Osteocyte (in vitro differentiated cells): ENCODE measurements around the gene GALNT17. TPM values are rescaled to one million over a fixed set of nuclear protein-coding genes. Genes with fewer than 3 reads are reported as not detected.

Experiments
- DNase-seq: peaks from one replicate; pipeline ENCODE4 v3.0.0; 2021; ENCODE audit warnings: mixed read lengths; ENCODE audit not compliant: unreplicated experiment; ENCODE audit errors: extremely low spot score
- H3K27ac Mint-ChIP-seq: one replicate; pipeline ENCODE4 v1.8.0; 2021; ENCODE audit warnings: mild to moderate bottlenecking, mixed read lengths; ENCODE audit not compliant: unreplicated experiment
- H3K27me3 Mint-ChIP-seq: one replicate; pipeline ENCODE4 v1.8.0; 2021; ENCODE audit warnings: mixed read lengths; ENCODE audit not compliant: unreplicated experiment
- H3K36me3 Mint-ChIP-seq: one replicate; pipeline ENCODE4 v1.8.0; 2021; ENCODE audit warnings: mixed read lengths; ENCODE audit not compliant: unreplicated experiment
- H3K4me1 Mint-ChIP-seq: one replicate; pipeline ENCODE4 v1.8.0; 2021; ENCODE audit warnings: mixed read lengths; ENCODE audit not compliant: unreplicated experiment
- H3K4me3 Mint-ChIP-seq: one replicate; pipeline ENCODE4 v1.8.0; 2021; ENCODE audit warnings: mild to moderate bottlenecking, moderate library complexity, mixed read lengths; ENCODE audit not compliant: unreplicated experiment
- H3K9me3 Mint-ChIP-seq: one replicate; pipeline ENCODE4 v1.8.0; 2021; ENCODE audit warnings: mixed read lengths; ENCODE audit not compliant: unreplicated experiment
- total RNA-seq: library from RNA; stranded (reverse); gene quantifications from 2 replicates; pipeline ENCODE4 v1.2.1, GENCODE V29; 2021
- TF ChIP-seq, protein P1 (sequence below): fragments of 200-600 bp; sonication (generic); IDR thresholded peaks from 2 replicates; pipeline ENCODE4 v1.5.0; 2021; ENCODE audit warnings: antibody characterized with exemption, mild to moderate bottlenecking, moderate library complexity

Gene GALNT17
- total RNA-seq, 1 donor from 2014 or later, result 1.4 TPM

DNA sequence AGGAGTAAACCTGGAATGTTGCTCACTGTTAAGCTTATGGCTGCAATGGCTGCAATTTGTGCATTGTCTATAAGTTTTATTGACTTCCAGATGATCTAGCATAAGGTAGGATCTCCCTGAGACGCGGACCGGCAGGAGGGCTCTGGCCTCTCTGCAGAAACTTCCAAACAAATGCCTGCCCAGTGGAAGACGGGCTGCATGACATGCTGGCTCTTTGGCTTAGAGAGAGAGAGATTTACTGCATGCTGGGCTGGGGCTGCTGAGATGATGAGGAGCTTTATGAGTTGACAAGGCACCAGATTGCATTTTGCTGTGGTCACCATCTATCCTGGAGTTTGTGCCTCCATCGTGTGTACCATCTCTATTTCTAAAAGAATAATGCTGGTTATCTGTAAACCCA, 193.2 kb downstream of the GALNT17 start:
- Mint-ChIP-seq H3K4me1 (no peaks in the 10 kb centered on the region), H3K27ac (no peak overlapping the region), H3K4me3 (no peak overlapping the region), H3K9me3 (peaks cover 4% of the 10 kb centered on the region), H3K36me3 (no peaks in the 10 kb centered on the region), H3K27me3 (peaks cover 2% of the 10 kb centered on the region)
- TF ChIP-seq, protein P1, sequence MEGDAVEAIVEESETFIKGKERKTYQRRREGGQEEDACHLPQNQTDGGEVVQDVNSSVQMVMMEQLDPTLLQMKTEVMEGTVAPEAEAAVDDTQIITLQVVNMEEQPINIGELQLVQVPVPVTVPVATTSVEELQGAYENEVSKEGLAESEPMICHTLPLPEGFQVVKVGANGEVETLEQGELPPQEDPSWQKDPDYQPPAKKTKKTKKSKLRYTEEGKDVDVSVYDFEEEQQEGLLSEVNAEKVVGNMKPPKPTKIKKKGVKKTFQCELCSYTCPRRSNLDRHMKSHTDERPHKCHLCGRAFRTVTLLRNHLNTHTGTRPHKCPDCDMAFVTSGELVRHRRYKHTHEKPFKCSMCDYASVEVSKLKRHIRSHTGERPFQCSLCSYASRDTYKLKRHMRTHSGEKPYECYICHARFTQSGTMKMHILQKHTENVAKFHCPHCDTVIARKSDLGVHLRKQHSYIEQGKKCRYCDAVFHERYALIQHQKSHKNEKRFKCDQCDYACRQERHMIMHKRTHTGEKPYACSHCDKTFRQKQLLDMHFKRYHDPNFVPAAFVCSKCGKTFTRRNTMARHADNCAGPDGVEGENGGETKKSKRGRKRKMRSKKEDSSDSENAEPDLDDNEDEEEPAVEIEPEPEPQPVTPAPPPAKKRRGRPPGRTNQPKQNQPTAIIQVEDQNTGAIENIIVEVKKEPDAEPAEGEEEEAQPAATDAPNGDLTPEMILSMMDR, result no peak
- DNase-seq, result no peak

DNA sequence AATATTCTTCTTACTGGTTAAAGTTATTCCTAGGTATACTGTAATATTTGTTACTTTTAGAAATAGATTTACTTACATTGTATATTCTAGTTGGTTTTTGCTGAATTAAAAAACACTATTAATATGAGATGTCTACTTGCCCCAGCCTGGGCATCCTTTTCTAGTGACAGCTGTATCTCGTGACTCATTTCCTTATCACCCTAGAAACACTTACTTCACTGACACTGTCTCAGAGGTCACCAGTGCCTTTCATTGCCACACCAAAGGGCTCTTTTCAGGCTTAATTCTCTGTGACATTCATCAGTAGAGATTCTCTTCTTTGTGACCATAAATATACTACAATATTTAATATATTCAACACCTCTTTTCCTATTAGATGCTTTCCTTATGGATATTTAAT, 194.7 kb downstream of the GALNT17 start:
- no peaks in the 10 kb centered on the region for H3K4me1 Mint-ChIP-seq
- TF ChIP-seq, protein P1, result no peak
- no peaks in the 10 kb centered on the region for H3K36me3 Mint-ChIP-seq
- H3K4me3 Mint-ChIP-seq, result no peak overlapping the region
- H3K27ac Mint-ChIP-seq, result no peak overlapping the region
- H3K9me3 Mint-ChIP-seq, result no peaks in the 10 kb centered on the region
- DNase-seq, result no peak
- peaks cover 2% of the 10 kb centered on the region for H3K27me3 Mint-ChIP-seq

DNA sequence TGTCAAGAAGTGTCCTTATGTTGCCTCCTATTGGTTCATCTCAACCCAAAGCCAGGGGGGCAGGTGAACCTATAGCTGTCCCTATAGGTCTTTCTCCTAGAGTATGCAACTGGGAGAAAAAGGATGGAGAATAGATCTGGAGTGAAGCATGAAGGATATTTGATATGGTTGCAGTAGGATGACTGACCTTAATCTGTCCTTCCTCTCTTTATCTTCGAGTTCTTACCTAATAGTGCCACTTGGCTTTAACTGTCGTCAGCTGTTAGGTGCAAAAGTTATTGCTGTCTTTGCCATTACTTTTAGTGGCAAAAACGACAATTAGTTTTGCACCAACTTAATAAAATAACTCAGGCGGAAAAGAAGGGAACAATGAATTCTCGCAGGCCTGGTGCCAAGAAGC, 196.0 kb downstream of the GALNT17 start:
- TF ChIP-seq, protein P1, result no peak
- H3K9me3 Mint-ChIP-seq, result no peaks in the 10 kb centered on the region
- peaks cover 2% of the 10 kb centered on the region for H3K27me3 Mint-ChIP-seq
- no peak overlapping the region for H3K4me3 Mint-ChIP-seq
- no peaks in the 10 kb centered on the region for H3K36me3 Mint-ChIP-seq
- DNase-seq, result no peak
- H3K4me1 Mint-ChIP-seq, result no peaks in the 10 kb centered on the region
- no peak overlapping the region for H3K27ac Mint-ChIP-seq

DNA sequence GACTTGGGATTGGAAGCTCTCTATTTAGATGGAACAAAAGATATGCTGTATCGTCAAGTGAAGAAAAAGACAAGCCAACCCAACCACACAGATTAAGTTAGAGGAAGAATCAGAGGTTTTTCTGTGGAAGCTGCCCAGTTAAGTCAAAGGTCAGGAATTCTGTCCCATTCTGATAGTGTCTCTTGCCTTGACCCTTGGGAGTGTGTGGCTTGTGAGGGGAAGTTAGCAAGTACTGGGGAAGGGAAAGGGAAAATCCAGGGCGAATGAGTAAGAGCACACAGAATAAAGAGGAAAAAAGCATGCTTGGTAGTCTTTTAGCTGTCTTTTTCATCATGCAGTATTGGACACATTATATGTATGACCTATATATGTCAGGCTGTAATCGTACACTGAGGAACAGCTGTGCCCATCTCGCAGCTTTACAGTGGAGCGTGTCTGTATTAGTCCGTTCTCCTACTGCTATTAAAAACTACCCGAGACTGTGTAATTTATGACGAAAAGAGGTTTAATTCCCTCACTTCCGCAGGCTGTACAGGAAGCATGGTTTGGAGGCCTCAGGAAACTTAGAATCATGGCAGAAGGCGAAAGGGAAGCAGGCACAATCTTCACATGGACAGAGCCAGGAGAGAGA, 197.2 kb downstream of the GALNT17 start:
- Mint-ChIP-seq H3K4me3 (no peak overlapping the region), H3K27me3 (peaks cover 2% of the 10 kb centered on the region), H3K9me3 (no peaks in the 10 kb centered on the region), H3K36me3 (no peaks in the 10 kb centered on the region), H3K4me1 (no peaks in the 10 kb centered on the region), H3K27ac (no peak overlapping the region)
- no peak for DNase-seq
- TF ChIP-seq, protein P1, result no peak

DNA sequence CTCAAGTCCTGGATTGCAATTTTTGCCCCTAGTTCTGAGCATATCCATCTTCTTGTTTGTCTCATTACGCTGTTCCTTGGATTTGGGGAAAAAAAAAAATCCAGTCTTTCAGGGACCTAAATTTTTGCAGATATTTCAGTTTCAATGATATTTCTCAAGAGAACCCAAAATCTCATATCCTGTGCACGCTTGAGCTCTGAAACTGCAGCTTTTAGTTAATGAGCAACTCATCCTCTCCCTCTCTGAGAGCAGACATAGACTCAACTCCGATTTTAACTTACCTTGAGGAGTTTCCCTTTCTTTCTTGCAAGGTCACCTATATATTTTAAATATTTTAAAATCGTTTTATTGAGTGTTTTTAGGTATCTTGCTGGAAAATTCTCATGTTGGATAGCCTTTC, 200.3 kb downstream of the GALNT17 start:
- peaks cover 4% of the 10 kb centered on the region for H3K9me3 Mint-ChIP-seq
- no peaks in the 10 kb centered on the region for H3K27me3 Mint-ChIP-seq

More for the DNA sequence above, 200.3 kb downstream of the GALNT17 start:
- Mint-ChIP-seq H3K4me3 (no peak overlapping the region), H3K36me3 (no peaks in the 10 kb centered on the region), H3K27ac (no peak overlapping the region), H3K4me1 (no peaks in the 10 kb centered on the region)
- TF ChIP-seq, protein P1, result no peak
- DNase-seq, result no peak
